NCI-H2029 treated with DMSO at 0.1 percent for 48 hours (cell line): ENCODE measurements around the gene PTPRN2.
"Not testable (repeated sequence)": the region's sequence is repeated elsewhere in the genome, so short reads cannot be mapped to it uniquely, and the experiment has no call there.

Source experiments
- DNase-seq: peaks from one replicate; lab custom pipeline; 2025; lab: John Stamatoyannopoulos, UW

The PTPRN2 gene

DNA sequence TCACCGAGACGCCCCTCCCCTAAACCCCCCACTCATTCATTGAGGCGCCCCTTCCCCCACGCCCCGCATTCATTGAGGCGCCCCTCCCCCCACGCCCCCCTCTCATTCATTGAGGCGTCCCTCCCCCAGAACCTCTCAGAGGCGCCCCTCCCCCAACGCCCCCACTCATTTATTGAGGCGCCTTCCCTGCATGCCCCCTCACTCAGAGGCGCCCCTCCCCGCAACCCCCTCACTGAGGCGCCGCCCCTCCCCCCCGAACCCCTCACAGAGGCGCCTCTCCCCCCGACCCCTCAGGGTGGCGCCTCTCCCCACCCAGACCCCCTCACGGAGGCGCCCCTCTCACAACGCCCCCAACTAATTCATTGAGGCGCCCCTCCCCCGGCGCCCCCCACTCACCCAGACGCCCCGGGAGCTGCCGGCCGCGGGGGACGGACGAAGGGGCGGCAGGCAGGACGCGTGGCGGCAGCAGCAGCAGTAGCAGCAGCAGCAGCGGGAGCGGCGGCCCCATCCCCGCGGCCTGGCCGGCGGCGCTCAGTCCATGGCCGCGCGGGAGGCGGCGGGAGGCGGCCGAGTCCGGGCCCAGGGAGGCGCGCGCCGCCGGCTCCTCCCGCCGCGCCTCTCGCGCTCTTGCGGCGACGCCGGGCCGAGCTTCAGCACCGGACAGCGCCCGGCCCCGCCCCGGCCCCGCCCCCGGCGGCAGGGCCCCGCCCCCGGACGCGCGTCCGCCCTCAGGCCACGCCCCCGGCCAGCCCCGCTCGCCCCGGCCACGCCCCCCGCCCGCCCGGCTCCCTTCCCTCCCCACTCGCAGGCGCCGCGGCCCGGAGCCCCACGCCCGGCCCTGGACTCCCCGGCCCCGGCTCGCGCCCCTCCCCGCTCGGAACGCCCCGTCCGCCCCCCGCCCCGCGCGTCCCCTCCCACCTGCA lies at the start of gene PTPRN2:
PTPRN2 (minus strand) TSS at position 662 of the 923 bp plus-strand sequence.
- DNase-seq, result no peak

DNA sequence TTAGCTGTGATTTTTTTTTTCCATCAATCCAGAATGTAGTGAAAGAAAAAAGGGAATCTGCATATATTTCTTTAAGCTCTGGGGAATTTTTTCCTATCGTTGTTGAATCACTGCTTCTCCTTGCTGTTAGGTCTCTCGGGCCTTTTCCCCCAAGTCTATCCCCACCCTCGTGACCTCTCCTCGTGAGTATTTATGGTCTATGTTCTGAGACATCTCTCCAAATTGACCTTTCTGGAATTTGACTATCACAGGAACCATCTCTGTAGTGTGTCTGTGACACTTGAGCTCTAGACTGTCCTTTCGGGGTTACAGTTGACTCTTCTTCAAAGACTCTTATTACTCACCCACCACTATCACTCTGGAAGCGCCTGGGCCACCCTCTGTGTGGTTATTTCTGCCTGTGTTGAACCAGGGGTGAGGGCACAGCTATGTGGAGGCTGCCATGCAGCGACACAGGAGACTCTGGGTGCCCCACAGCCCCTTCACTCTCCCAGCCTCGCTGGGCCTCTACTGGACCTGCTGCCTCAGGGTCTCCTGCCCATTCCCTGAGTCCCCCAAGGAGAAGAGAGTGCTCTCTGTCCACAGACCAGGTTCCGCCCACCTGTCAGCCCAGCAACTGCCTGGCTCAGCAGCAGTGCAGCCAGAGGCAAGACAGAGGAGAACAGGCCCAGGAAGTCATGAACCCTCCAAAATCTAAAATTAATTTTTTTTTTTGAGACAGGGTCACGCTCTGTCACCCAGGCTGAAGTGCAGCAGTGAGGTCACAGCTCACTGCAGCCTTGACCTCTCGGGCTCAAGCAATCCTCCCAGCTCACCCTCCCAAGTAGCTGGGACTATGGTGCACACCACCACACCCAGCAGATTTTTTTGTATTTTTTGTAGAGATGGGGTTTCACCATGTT lies 45.7 kb upstream of the PTPRN2 start:
- DNase-seq, result no peak

DNA sequence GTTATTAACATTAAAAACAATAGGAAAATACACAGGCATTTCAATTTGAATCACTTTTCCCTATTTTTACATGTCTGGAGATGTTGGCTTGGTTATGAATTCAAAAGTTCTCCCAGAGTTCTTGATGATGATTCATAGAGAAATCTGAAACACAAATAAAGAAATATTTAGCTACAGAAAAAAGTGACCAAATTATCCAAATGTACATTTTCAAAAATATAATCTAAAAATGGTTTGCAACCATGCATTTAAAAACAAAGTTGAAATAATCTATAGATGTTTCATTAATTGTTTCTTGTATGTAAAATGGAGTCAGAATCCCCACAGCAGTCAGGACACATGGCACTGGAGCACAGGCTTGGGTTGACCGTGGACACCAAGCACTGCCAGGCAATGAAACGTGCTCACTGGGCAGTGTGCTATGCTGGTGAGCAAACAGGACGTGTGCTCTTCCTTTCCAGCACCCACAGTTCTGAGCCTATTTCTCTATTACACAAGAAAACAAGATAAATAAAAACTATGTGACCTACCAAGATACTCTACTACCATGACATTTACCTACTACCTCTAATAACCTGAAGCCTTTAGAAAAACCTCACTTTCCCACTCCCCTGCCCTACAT lies 44.1 kb upstream of the PTPRN2 start:
- DNase-seq, result no peak

DNA sequence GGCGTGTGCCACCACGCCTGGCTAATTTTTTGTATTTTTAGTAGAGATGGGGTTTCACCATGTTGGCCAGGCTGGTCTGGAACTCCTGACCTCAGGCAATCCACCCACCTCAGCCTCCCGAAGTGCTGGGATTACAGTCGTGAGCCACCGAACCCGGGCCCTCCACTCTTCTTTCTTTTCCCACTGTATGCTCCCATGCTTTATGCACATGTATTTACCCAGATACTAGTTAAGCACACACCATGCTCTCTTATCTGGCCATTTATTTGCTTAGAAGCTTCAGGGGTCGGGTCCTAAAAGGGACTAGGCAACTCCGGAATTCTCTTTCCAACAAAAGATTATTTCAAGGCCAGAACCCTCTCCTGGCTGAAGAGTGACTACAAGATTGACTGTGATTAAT lies 38.7 kb upstream of the PTPRN2 start:
- not testable (repeated sequence) for DNase-seq

DNA sequence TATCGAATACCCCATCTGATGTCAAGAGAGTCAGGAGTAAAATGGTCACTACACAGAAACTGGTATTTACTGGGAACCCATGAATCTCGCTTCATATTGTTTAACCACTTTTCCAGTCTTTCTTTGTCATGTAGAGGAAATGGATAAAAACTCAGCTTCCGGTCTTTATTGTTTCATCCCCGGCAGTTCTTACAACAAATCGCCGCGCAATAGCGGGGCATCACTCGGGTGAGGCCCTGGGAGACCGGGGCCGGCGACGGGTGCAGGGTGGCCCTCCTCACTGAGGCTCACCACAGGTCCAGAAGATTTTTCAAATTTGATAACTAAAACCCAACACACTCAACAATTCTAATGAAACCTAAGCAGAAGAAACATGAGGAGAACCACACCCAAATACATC lies 35.6 kb upstream of the PTPRN2 start:
- DNase-seq, result no peak

DNA sequence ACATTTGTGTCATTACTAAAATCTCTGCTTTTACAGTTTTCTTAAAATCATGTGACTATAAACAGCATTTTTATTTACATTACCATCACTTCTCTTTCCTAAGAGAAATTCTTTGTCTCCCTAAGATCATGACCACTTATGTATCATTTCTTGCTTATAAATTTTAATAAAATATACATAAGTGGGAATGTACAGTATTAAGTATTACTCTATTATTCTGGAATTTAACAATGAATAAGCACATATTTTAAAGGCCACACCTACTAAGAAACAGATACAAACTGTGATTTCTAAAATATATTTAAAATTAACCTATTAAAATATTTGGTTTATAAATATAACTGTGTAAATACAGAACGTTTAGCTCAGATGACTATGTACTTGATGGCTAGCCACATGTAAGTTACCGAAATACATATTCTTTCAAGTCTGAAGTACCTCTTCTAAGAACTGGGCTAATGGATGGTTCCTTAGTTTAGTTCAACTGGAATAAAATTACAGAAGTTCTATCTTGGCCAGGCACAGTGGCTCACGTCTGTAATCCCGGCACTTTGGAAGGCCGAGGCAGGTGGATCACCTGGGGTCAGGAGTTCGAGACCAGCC lies 33.3 kb upstream of the PTPRN2 start:
- DNase-seq, result no peak

DNA sequence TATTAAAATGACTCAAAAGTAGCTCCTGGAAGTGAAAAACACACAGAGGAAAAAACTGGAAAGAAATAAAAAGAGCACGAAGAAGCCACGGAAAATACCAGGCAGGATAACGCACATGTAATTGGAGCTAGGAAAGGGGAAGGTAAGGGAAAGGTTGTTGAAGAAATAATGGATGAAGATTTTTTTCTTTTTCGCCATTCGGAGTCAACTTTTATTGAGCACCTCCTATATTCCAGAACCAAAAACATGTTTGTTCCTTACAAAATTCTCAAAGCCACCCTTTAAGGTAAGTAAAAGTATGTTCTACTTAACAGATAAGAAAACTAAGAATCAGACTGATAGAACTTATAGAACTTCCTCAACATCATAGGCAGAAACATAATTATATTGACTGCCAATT lies 32.8 kb upstream of the PTPRN2 start:
- DNase-seq, result no peak

DNA sequence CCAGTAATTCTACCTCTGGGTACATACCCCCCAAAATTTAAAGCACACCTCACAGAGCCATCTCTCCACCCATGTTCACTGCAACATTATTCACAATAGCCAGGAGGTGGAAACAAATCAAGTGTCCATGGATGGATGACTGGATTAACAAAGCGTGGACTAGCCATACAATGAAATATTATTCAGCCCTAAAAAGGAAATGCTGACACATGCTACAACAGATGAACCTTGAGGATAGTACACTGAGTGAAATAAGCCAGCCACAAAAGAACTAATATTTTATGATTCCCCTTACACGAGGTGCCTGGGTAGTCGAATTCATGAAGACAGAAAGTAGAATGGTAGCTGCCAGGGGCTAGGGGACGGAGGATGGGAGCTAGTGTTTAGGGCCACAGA lies 31.1 kb upstream of the PTPRN2 start:
- DNase-seq, result no peak

DNA sequence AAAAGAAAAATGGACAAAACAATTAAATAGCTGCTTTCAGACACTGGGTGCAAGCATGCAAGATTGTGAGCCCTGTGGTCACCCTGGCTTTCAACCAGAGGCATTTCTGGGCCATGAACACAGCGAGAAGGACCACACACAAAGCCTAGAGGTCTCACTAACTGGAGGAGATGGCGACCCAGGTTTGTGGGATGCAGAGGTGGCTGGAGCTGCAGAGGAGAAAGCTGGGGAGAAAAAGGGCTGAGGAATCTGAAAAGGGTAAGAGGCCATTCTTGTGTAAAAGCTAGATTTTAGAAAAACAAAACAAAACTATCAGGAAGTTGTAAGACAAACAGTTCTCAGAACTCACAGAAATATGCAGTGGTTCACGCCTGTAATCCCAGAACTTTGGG lies 30.1 kb upstream of the PTPRN2 start:
- no peak for DNase-seq

DNA sequence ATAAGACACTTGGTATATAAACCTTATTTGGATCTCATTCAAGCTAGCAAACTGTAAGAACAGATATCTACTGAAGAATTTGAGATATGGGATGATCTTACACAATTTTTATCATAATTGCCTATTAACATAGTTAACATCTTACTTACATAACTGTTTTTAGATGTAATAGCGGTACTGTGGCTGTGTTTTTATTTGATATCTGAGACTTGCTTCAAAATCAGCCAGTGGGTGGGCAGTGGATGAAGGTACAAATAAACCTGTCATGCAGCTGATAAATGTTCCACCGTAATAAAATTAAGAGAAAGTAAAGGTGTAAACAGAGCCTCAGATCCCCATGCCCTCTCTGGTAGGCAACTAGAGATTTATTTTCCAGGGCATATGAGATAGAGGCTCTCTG lies 28.4 kb upstream of the PTPRN2 start:
- DNase-seq, result no peak

DNA sequence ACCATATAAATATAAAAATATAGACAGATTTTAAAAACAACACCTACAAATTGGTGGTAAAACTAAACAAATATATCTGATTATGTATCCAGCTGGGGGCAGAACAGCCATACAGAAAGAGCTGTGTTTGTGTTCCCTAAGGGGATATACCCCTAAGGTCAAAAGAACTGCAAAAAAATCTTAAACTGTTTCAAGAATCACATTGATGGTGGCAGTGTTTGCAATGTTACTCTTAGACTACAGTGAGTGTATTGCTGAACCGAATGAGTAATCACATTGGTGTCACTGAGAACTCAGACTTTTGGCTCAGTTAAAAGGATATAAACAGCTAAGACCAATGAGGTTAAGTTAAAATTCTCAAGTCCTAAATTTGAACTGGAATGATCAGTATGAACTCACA lies 27.1 kb upstream of the PTPRN2 start:
- DNase-seq, result no peak

DNA sequence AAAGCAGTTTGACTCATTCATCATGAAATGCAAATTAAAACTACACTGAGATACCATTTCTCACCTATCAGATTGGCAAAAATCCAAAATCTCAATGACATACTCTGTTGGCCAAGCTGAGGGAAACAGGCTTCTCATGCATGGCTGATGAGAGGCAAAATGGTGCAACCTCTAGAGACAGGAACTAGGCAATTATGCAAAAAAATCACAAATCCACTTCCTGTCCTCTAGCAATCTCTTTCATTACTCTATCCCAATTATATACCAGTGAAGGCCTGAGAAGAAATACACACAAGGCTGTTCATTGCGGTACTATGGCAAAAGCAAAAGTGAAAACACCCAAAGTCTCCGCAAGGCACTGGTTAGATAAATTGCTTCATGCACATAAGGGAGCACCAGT lies 25.9 kb upstream of the PTPRN2 start:
- DNase-seq, result peak; percentile 70

DNA sequence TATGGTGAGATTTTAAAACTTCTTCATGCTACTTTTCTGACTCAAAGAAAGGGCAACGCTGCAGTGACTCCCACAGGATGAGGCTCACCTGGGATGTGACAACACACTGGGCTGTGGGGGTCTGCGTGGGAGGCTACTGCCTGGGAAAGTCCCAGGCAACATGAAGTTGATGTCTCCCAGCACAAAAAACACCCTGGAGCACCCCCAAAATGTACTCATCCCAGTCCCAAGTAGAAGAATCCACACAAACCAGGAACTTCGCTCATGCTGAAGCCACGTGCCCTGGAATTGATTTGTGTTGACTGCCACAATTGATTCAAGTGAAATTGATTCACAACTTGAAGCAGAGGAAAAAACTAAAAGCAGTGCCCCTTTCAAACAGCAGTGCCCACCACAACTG lies 24.9 kb upstream of the PTPRN2 start:
- no peak for DNase-seq

DNA sequence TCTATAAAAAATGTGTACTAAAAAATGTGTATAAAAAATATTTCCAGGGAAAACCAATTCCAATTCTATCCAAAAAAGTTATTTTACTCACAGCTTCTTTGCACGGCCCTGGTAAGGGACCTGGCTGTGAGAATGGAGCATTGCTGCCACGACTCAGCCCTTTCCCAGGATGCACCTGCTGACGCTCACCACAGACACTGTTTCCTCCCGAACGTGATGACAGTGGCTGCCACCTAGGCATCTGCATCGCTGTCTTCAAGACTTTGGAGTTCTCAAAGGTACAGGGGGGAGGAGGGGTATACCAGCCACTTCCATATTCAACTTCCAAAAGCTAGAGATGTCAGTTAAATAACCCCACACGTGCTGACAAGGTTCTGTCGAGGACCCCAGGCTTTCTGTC lies 23.9 kb upstream of the PTPRN2 start:
- no peak for DNase-seq

DNA sequence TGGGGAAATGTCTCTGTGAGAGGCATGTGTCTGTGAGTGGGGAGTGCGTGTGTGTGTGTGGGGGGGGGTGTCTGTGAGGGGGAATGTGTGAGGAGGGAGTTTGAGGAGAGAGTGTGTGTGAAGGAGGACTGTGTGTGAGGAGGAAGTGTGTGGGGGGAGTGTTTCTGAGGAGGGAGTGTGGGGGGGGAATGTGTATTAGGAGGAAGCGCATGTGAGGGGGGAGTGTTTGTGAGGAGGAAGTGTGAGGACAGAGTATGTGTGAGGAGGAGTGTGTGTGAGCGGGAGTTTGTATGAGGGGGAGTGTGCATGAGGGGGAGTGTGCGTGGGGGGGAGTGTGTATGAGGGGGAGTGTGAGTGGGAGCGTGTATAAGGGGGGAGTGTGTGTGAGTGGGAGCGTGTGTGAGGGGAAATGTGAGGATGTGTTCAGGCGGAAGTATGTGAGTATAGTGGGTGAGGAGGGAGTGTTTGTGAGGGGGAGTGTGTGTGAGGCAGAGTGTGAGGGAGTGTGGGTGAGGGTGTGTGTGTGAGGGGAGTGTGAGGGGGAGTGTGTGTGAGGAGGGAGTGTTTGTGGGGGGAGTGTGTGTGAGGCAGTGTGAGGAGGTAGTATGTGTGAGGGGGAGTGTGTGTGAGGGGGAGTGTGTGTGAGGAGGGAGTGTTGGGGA lies 21.8 kb upstream of the PTPRN2 start:
- no peak for DNase-seq

DNA sequence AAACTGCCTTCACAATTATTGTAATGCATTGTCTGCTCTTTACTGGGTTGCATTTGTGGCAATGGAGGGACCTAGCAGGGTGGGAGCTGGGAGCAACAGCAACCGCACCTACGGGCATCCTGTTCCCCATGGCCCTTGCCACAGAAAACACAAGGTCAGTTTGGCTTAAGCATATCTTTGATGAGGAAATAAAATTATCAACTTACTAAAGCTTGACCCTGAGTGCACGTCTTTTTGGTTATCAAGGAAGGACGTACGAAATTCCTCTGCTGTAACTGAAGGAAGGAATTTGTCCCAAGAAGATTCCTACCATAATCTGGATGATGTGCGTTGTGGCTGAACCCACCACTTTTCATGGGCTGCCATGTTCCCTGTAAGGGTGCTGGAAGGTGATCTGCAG lies 19.9 kb upstream of the PTPRN2 start:
- DNase-seq, result no peak

DNA sequence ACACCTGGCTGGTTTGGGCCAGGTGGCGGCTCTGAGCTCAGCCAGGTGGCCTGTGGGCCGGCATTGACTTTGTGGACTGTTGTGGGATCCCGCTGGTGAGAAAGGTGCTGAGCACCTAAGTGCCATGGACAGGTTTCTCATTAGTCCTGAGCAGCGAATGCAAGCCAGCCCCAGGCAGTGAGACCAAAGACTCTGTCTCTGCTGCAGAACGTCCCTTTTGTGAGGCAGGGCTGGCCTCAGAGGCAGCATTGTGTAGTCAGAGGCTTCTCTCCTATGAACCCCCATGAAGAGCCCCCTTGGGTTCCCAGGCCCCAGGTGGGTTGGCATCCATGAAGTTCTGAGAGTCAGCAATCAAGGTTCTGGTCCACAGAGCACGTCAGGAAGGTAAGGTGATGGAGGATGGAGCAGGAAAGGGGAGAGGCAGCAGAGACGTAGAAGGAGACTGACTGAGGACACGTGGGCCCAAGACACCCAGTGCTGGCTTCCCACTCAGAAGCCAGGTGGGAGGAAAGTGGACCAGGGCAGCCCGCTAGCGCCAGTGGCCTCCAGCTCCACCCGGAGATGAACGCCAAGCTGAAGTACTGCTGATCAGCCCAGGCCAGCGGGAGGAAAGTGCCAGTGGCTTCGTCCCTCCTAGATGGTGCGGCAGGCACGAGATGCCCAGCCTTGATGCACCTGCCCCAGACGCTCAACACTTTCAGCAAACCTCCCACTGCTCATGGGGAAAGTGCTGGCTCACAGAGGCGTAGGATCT lies 19.2 kb upstream of the PTPRN2 start:
- DNase-seq, result no peak

DNA sequence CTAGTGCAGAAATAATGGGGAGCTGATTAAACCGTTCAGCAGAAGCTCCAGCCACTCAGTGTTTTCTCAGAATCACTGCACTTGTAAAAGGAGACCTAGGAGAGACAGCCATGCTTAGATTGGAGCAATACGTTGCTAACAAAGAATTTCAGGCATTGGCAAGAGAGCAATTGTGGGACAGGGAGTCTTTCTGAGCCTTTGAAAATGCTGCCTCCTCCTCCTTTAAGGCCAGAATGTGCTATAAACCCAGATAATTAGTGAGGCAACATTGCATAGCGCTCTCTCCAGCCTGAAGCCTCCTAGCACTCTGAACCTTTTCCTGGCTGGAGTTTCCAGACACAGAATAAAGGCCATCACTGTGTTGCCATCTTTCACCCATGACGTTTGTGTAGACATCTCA lies 18.5 kb upstream of the PTPRN2 start:
- no peak for DNase-seq

DNA sequence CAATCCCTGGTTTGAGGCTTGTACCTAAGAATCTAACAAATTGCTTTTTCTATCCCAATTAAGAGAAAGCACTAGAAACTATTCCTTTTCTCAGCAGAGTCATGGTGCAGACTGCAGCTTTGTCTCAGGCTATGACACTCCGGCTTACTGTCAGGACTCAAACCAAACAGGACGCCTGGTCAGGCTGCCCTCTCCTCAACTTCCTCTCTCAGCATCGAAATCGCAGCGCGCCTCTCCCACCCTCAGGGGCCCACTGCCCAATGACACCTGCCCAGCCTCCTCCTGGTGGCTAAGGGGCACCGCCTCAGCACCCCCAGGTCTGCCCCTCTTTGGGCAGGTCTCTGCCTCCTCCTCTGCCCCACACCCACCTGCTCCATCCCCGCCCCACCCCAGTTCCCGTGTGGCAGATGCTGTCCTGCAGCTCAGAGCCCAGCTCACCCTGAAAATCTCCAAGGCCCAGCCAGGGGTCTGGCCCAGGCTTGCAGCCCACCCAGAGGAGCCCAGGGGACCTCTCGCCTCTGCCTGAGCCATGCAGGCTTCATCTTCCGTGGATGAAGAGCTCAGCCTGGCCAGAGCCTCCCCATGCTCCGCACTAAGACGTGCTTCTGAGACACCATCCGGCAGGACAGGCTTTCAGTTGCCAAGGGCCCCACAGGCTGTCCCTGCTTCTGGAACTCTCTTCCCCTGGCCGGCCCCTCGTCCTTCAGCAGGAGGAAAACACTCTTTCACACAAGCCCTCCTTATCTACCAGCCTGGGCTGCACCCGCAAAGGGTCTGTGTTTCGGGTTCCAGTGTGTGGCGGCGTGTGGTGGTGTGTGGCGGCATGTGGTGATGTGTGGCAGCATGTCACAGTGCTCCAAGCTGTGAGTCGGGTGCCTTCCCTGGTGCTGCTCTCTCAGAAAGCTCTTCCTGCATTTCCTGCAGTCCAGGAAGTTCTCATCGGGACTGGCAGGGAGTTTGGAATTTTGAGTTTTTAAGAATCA lies 16.4 kb upstream of the PTPRN2 start:
- no peak for DNase-seq
